ENCODE data around the gene CLOCK.

GRCh38 chr4:55530691-55531090 is 16.0 kb downstream of the CLOCK start:
- no peak for TF ChIP-seq CTCF (IDR thresholded peaks at IDR 0.05)
- TF ChIP-seq ZFX (IDR thresholded peaks at IDR 0.05; ENCODE audit: borderline replicate concordance) = no peak

All from 22Rv1 (cell line).